ENCODE results near the gene TSEN2. TPM values are rescaled to one million over a fixed set of nuclear protein-coding genes. Genes with fewer than 3 reads are reported as not detected.

The TSEN2 gene
- total and polyA plus RNA-seq, 2 of the 13 experiments (the other 11 are each of a cell fraction or from before 2014, with no cell fraction given): 11.0 to 17.3 TPM

DNA sequence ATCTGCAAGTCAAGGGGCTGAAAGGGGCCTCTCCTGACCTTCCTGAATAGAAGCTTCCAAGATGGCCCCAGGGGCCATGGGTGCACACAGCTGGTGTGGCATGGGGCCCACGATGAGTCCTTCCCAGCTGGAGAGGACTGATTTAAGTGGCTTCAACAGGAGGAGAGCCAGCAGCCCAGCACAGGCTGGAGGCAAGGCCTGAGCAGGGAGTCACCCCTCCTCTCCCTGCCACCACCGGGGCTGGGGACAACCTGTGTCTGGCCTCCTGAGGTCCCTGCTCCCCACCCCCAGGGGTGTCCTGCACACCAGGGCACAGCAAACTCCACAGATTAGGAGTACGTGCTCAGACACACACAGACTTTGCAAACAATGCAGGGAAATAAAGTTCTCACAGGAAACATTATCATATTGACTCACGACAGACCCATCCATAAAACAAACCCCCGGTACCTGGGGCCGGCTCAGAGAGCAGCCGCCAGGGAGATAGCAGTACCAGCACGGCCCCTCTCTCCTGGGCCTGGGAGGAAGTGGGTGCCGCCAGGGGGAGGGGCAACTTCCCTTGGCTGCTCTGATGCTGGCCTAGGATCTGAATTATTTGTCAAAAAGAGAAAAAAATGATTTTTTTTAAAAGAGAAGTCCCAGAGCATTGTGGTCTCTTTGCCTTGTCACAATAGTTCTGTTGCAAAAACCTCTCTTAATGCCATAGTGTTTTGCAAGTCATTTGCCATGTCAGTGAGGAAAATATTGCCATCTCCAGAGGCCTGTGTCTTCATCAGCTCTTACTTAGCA is 21.9 kb upstream of the TSEN2 start (continued):
- TF ChIP-seq ZNF263 (CRISPR knock-in tag; IDR thresholded peaks at IDR 0.05) (no peak), ZKSCAN8 (CRISPR knock-in tag; IDR thresholded peaks at IDR 0.05; ENCODE audit: borderline replicate concordance) (no peak), KLF16 (CRISPR knock-in tag; IDR thresholded peaks at IDR 0.05) (no peak), ZNF30 (CRISPR knock-in tag; IDR thresholded peaks at IDR 0.05) (no peak), TP53 (CRISPR knock-in tag; conservative IDR thresholded peaks at IDR 0.05) (no peak), ZNF800 (CRISPR knock-in tag; IDR thresholded peaks at IDR 0.05) (no peak), NR2F6 (IDR thresholded peaks at IDR 0.05) (no peak), NR2F6 (CRISPR knock-in tag; IDR thresholded peaks at IDR 0.05) (peak; percentile 69), ZNF670 (CRISPR knock-in tag; IDR thresholded peaks at IDR 0.05; ENCODE audit: borderline replicate concordance) (peak; percentile 68; the same call in 1 of the 2 replicates), HDAC2 (CRISPR knock-in tag; IDR thresholded peaks at IDR 0.05) (peak; percentile 62), POGK (CRISPR knock-in tag; conservative IDR thresholded peaks at IDR 0.05) (no peak), RBM39 (IDR thresholded peaks at IDR 0.05; ENCODE audit: low read depth, low read length, poor library complexity, severe bottlenecking) (no peak), ZFP37 (CRISPR knock-in tag; IDR thresholded peaks at IDR 0.05; ENCODE audit: borderline replicate concordance) (no peak)
- TF ChIP-seq, protein P1, sequence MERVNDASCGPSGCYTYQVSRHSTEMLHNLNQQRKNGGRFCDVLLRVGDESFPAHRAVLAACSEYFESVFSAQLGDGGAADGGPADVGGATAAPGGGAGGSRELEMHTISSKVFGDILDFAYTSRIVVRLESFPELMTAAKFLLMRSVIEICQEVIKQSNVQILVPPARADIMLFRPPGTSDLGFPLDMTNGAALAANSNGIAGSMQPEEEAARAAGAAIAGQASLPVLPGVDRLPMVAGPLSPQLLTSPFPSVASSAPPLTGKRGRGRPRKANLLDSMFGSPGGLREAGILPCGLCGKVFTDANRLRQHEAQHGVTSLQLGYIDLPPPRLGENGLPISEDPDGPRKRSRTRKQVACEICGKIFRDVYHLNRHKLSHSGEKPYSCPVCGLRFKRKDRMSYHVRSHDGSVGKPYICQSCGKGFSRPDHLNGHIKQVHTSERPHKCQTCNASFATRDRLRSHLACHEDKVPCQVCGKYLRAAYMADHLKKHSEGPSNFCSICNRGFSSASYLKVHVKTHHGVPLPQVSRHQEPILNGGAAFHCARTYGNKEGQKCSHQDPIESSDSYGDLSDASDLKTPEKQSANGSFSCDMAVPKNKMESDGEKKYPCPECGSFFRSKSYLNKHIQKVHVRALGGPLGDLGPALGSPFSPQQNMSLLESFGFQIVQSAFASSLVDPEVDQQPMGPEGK (CRISPR knock-in tag; IDR thresholded peaks at IDR 0.05): peak; percentile 40; the same call in 1 of the 2 replicates
